Erythroblast (primary cell): Measurements from ENCODE around the gene COG1.

Experiments
- GATA1 ChIP-seq: IDR thresholded peaks from 2 replicates; pipeline ENCODE4 v1.6.1; 2011; ENCODE audit warnings: low read depth, mild to moderate bottlenecking, control low read depth, low read length, moderate library complexity
- POLR2A ChIP-seq: IDR thresholded peaks from 2 replicates; pipeline ENCODE4 v1.6.1; 2011; ENCODE audit warnings: mild to moderate bottlenecking, low read length

GRCh38 chr17:73232587-73233373 is 39.9 kb downstream of the COG1 start:
- no peak for TF ChIP-seq POLR2A
- no peak for TF ChIP-seq GATA1
